GM21447 (cell line): ENCODE data around the gene CDH7.

ENCODE experiments used
- ATAC-seq: cut with Tn5 transposase; IDR thresholded peaks from one replicate; pipeline ENCODE4 v1.9.1; 2021; ENCODE audit not compliant: unreplicated experiment

The CDH7 gene

DNA sequence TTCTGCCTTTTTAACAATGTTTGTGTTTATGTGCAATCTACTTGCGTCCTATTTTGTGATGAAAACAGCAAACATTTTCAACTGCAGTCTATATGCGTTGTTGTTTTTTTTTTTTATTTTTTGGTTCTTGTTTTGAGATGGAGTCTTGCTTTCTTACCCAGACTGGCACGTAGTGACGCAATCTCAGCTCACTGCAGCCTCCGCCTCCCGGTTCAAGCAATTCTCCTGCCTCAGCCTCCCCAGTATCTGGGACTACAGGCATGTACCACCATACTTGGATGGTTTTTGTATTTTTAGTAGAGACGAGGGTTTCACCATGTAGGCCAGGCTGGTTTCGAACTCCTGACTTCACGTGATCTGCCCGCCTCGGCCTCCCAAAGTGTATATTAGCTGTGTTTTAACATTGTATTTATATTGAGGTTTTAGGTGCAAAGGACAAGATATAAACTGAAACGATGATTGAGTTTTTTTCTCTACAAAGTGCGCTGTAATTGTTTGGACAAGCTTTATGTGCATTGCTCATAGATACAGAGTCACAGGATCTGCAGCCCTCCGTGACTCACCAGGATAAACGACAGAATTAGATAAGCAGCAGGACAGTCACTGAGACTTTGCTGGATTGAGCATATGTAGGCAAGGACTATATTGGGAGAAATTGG is 17.4 kb downstream of the CDH7 start:
- no peak for ATAC-seq

DNA sequence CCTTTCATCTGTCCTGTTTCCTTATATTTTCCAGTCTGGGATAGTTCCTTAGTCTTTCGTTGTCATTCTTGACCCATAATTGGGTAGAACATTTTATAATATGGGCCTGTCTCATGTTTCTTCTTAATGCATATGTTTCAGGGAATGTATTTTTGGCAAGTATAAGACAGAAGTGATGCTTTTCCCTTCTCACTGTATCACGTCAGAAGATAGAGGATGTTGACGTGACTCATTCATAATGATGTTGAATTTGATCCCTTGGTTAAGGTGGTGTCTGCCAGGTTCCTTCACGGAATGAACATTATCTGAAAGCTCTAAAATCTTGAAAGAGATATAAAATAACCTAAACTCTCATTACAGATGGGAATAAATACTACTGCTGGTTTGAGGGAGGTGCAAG is 18.8 kb downstream of the CDH7 start:
- no peak for ATAC-seq

DNA sequence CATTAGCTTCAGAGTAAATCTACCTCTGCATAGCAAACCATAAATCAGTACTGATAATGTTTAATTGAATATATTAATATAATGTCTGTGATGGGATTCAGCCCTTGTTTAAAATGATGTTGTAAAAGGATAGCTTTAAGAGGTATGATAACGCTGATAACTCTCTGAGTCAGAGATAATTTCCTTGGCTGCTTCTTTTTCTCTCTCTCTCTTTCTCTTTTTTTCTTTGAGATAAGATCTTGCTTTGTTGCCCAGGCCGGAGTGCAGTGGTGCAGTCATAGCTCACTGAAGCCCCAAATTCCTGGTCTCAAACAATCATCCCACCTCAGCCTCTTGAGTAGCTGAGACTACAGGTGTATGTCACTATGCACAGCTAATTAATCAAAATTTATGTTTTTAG is 35.7 kb downstream of the CDH7 start:
- ATAC-seq = no peak

DNA sequence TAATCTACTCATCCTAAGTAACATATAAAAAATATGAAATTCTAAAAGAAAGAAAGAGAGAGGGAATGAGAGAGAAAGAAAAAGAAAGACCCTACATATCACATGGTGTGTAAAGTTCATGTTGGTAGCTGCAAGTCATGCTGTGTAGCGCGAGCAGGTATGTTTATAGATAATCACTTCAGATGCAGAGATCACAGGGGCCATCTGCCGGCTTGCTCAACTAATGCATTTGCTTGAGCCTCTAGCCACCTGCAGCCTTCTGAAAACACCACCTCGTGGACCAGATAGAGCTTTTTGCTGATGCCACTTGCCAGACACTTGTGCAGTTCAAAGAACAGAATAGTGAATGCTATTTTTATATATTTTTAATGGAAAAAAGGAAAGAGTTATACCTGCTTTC is 37.6 kb downstream of the CDH7 start:
- ATAC-seq = no peak

DNA sequence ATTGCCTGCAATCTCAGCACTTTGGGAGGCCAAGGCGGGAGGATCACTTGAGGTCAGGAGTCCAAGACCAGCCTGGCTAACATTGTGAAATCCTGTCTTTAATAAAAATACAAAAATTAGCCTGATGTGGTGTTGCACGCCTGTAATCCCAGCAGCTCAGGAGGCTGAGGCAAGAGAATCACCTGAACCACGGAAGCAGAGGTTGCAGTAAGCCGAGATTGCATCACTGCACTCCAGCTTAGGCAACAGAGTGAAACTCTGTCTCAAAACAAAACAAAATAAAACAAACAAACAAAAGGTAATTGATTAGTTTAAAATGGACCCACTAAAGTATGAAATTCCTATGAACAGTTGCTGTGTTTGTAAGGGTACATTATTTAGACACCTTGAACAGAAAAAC is 39.8 kb downstream of the CDH7 start:
- ATAC-seq = no peak

DNA sequence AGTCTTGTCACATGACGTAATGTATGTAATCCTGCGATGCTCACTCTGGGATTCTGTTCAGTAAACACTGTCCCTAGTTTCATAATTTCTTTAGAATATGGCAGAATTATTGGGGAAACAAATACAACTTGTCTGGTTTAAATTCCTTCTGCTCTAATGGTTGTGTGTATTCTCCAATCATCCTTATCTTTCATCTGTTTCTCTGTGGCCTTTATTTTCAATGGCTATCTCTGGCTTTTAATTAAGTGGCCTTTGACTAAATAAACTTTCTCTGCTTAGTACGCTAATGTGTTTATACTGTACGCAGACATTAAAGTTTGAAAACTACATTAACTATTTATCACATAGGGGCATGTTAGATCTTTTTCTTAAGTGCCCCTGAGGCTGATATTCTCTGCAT is 40.9 kb downstream of the CDH7 start:
- ATAC-seq = no peak

DNA sequence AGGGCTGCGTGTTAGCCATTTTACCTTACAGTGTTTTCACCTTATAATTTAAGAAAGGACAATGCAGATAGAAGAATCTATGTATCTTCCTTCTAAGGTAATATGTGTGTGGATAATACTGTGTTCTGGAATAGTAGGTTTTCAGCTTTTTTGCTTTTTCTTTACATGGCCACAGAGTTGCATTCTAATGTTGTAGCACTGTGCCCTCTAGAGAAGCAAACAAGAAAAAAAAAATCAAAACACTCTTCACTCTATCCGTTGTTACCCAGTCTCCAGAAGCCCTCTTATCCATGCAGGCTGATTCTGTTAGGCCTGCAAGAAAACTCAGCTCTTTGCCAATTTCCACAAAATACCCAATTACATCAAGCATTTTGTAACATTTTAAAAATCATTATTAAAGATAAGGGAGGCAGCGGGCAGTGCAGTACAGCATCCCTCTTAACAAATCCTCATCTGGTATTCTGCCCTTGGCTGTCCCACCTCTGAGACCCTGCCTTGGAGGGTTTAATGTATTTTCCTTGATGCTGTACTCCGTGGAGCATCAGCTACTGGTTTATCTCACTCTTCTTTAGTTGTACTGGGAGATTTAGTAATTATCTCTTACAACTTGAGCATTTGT is 41.8 kb downstream of the CDH7 start:
- no peak for ATAC-seq

DNA sequence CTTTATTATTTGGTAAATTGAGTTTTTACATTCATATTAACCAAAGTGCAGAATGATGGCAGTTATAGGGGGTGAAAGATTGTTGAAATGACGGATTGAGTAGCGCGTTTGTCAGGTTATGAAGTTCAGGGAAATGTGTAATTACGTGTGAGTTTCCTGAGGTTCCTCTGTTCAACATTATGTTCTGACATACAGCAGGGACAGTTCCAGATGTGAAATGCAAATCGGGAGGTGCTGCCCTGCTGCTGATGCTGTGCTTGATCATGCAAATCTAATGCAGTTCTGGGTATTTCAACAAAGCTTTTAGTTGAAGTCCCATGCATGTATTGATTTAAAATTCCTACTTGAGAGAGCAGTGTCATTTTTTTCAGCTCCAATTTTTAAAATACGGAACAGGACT is 57.9 kb downstream of the CDH7 start:
- ATAC-seq = no peak

DNA sequence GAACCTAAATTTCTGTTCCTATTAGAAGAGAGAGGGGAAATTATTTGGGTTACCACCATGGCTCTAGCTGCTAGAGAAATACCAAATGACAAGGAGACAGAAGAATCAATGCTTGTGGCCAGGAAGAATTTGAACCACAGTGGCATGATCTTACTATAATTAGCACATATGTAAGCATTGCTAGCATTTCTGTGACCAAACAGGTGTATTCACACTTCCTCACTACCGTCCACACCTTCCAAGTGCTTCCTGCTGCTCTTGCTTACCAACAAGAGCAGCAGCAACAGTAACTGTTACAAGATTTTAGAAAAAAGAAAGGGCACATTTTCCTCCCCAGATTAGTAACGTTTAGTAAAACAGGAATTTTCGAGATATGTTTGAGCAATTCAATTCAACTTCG is 60.5 kb downstream of the CDH7 start:
- ATAC-seq = no peak

DNA sequence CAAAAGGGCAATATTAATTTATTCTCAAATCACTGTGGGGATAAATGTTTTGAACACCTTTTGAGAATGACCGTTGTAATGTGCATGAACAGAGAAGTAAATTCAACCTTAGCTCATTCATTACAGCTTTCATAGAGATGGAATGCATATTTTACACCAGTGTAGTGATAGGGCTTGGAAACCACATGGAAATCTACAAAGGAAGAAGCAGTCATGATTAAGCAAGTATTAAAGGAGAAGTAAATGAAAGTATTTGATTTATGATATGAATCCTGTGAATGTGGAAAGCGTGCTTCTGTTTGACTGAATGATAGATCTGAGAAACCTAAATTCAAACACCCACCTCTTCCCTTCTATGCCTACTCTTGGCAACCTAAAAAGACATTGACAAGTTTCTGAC is 64.7 kb downstream of the CDH7 start:
- no peak for ATAC-seq

DNA sequence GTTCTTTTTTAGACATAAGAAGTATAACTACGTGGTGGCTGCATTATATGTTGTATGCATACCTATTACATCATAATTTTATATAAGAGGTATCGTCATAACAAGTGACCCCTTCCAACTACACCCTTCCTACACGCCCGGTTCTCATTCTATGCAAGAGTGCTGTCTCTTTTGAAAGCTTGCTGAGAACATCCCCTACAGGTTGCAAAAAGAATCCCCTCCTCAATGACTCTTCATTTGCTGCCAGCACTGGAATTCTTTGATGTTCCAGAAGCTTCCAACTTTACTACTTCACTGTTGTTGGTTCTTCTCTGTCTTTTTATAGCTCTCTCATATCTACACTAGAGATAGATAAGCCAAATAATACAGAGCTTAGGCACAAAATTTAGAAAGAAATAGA is 66.4 kb downstream of the CDH7 start:
- no peak for ATAC-seq

DNA sequence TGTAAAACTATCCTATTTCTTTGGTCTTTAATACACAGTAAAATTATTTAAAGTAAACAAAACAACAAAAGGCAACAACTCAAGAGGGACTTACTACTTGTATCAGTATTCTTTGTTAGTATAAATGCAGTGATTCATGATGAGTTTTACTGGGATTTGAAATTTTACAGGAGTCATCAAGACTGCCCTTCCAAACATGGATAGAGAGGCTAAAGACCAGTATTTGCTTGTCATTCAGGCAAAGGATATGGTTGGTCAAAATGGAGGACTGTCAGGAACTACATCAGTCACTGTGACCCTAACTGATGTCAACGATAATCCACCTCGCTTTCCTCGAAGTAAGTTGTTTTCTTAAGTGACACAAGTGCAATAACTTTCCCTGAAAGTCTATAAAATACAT is 71.1 kb downstream of the CDH7 start:
- no peak for ATAC-seq

DNA sequence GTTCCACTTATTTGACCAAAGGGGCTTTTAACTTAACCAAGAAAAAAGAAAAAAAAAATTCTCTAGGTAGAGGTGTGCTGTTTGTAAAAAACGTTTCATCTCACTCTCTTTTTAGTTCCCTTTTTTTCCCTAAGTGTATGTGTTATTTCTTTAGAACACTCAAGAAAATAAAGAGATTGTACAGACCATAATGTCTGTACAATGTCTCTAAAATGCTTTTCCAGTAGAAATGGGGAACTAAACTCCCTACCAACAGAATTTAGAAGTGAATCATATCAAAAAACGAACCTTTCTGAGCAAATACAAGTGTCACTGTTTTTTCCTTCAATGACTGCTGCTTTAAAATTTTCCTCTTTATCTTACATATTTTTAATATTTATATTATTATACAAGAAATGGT is 72.0 kb downstream of the CDH7 start:
- ATAC-seq = no peak

DNA sequence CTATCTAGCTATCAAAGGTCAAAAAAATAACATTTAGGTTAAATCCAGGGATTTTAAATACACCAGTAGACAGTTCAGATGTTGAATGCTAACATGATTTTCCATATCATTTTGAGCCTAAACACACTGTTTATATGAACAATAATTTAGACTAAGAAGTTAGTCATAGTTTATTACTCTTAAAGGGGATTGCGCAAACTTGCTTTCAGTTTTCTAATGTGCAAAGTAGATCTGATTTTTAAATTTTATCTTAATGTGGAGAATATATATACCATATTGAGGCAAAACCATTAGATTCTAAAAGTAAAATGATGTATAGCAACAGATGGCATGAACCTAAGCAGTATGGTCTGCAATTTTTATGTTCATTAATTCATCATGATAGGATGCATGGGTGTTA is 76.6 kb downstream of the CDH7 start:
- no peak for ATAC-seq

DNA sequence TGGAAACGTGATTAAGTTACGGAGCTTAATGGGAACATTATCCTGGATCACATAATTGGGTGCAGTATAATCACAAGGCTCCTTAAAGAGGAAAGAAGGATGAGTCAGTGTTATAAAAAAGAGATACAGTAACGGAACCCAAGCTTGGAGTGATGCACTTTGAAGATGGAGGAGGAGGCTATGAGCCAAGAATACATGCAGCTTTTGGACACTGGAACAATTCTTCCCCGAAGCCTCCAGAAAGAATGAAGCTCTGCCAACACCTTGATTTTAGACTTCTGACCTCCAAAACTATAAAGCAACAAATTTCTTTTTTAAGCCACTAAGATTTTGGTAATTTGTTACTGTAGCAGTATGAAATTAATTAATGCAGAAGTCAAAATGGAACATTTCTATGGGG is 85.1 kb downstream of the CDH7 start:
- no peak for ATAC-seq

DNA sequence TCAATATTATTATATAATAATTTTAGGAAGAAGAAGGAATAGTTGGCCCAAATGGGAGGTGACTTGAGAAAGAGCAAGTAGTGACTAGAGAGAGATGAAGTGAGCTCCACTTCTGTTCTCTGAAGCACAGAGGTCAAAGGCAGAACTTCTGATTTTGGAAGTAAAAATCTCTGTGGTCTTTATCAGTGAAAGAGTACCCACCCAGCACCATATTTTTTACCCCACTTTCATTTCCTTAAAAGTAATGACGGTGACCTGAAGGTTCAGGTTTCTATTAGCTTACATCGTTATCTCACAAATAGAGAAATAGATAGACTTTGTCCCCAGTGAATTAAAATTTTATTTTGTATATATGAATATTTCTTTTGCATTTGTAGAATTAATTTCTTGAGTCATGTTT is 95.3 kb downstream of the CDH7 start:
- no peak for ATAC-seq

DNA sequence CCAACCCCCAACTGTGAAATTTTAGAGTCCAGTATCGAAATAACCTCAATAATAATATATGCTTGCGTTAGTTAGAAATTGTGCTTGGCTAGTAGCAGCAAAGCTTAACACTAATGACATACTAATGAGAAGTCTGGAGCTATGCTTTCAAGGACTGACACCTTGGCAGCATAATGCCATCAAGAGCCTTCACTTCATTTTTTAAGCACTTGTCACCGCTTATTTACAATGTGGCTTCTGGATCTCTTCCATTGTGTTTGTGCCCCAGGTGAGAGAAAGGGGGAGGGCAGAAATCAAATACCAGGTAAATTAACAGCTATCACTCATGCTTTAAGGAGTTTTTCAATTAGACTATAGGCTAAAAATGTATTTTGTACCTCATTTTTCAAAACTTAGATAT is 101.5 kb downstream of the CDH7 start:
- no peak for ATAC-seq

DNA sequence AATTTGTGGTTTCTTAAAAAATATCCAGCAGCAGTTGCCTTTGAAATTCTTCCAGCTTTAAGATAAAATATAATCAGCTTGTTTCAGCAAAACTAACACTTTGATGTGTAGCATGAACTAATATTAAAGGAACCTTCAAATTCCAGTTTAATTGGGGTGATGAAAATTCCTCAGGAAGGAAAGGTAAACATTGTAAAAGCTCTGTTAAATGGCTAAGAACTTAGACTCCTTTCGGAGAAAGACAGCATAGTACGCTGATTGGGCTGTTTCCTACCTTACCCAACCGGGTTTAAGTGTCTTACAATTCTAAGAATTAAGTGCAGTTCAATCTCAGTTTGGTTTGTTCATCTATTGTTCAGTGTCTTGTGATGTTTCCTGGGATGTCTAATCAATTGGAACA is 108.3 kb downstream of the CDH7 start:
- no peak for ATAC-seq

DNA sequence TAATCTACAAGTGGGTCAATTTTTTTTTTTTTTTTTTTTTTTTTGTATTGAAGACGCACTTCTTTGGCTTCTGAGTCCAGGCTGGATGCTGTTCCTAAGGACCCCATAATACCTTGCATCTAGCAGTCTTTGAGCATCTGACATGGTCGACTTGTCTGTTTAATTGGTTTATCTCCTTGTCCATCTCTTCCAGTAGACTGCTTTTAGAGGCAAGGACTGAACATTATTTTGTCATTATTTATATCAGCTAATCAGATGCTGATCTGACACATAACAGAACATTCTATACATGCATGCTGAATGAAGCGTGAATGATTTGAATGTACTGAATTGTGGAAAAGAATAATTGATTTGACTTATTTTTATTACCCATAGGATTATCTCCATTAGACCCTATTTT is 118.7 kb downstream of the CDH7 start:
- no peak for ATAC-seq

DNA sequence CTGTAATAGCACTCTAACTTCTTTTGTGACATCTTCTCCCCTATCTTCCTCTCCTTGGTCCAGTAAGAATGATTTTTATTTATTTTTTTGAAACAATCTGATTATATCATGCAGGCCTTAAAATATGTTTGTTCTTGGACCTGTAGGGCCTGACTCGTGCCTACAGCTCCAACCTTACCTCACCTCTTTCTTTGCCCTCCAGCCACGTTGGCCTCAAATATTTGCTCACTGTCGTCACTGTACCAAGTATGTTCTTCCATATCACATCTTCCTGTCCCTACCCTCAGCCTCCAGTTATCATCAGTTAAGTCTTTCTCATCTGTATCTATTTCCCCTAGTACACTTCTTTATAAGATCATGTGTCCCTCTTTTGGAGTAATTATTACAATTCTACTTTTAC is 125.5 kb downstream of the CDH7 start:
- ATAC-seq = no peak

DNA sequence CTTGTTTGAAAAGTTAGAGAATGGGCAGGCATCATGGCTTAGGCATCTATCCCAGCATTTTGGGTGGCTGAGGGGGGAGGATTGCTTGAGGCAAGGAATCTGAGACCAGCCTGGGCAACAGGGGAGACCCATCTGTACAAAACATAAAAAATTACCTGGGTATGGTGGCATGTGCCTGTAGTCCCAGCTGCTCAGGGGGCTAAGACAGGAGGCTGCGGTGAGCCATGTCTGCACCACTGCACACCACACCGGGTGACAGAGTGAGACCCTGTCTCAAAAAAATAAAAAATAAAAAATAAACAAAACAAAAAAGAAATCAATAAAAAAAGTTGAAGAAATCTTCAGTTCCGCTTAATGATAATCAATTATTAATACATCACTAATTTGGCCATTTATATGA is 146.5 kb downstream of the CDH7 start:
- ATAC-seq = no peak

DNA sequence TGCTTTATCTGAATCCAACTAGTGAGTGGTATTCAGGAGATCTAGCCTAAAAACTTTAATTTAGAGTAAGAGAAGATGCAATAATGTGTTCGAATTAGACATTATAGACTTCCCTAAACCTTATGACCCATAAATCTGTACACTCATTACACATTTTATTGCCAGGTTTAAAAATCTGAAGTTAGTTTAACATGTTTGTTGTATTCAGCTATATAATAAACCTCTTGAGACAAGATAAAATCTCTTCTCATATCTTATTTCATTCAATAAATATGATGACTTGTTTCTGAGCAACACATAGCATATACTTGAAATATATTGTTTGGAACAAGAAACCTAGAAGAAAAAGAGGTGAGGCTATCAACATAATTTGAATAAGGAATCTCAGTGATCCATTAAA is 150.7 kb downstream of the CDH7 start:
- no peak for ATAC-seq

DNA sequence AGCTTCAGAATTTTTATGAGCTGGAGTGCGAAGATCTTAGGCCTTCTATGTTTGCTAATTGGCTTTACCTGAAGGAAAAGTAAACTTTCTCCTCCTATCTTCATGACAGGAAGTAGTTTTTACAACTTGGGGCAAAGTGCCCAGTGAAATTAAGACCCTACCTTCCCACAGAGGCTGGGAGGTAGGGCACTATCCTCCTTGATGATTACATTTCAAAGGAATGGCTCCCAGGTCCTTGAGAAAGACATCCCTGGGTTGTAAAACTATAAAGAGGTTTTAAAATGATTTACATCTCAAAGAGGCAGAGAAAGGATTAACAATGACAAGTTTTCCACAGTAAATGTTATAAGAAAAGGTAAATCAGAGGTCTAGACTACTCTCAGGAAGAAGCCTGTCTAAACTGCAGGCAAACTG is 155.8 kb downstream of the CDH7 start:
- ATAC-seq = no peak
